Kidney epithelial cell (primary cell): ENCODE measurements around the gene ALOX12. TPM values are rescaled to one million over a fixed set of nuclear protein-coding genes. Genes with fewer than 3 reads are reported as not detected.
"Not testable (repeated sequence)": the region's sequence is repeated elsewhere in the genome, so short reads cannot be mapped to it uniquely, and the experiment has no call there.

Experiments
- DNase-seq: peaks from one replicate; pipeline ENCODE4 v3.0.0-alpha.2; 2010; ENCODE audit warnings: low read depth
- H3K27me3 ChIP-seq: 2 replicates; pipeline ENCODE4 v1.6.0; 2011; ENCODE audit warnings: low read length; ENCODE audit not compliant: control insufficient read depth, insufficient read depth
- H3K36me3 ChIP-seq: 2 replicates; pipeline ENCODE4 v1.5.1; 2011; ENCODE audit warnings: low read length; ENCODE audit not compliant: control insufficient read depth, insufficient read depth
- H3K4me3 ChIP-seq: 2 replicates; pipeline ENCODE4 v1.5.1; 2011; ENCODE audit warnings: low read depth, mild to moderate bottlenecking, control low read depth, low read length
- total RNA-seq: library from RNA; depleted of rRNA; stranded (reverse); fragments of >200 nt; gene quantifications from 2 replicates; pipeline ENCODE4 v1.2.3, GENCODE V29; 2015
- TF ChIP-seq, protein P1 (sequence below): IDR thresholded peaks from 2 replicates; pipeline ENCODE4 v1.5.1; 2011; ENCODE audit warnings: mild to moderate bottlenecking, moderate library complexity, low read length, control low read depth, inconsistent platforms; ENCODE audit not compliant: insufficient read depth, poor library complexity, severe bottlenecking

Gene ALOX12
- total RNA-seq, 1 donor from 2014 or later, result 1.4 TPM

DNA sequence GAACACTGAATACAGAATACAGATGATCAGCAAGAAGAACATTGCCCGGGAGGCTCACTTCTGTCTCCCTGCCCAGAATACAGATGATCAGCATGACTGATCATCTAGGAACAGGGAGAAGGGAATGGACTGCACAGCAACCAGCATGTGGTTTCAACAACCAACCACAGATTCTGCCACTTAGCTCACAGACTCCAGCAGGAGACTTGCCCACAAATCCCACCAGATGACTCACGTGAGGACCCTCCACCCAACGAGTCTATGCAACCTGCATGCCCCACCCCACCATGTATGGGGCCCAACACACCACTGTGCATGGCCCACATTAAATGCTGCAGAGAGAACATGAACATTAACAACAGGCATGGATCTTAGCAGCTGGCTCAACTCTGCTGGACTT is 36.1 kb upstream of the ALOX12 start:
- Histone ChIP-seq H3K4me3 (no peak overlapping the region), H3K27me3 (no peaks in the 10 kb centered on the region), H3K36me3 (no peaks in the 10 kb centered on the region)
- TF ChIP-seq, protein P1, sequence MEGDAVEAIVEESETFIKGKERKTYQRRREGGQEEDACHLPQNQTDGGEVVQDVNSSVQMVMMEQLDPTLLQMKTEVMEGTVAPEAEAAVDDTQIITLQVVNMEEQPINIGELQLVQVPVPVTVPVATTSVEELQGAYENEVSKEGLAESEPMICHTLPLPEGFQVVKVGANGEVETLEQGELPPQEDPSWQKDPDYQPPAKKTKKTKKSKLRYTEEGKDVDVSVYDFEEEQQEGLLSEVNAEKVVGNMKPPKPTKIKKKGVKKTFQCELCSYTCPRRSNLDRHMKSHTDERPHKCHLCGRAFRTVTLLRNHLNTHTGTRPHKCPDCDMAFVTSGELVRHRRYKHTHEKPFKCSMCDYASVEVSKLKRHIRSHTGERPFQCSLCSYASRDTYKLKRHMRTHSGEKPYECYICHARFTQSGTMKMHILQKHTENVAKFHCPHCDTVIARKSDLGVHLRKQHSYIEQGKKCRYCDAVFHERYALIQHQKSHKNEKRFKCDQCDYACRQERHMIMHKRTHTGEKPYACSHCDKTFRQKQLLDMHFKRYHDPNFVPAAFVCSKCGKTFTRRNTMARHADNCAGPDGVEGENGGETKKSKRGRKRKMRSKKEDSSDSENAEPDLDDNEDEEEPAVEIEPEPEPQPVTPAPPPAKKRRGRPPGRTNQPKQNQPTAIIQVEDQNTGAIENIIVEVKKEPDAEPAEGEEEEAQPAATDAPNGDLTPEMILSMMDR, result no peak
- no peak for DNase-seq

DNA sequence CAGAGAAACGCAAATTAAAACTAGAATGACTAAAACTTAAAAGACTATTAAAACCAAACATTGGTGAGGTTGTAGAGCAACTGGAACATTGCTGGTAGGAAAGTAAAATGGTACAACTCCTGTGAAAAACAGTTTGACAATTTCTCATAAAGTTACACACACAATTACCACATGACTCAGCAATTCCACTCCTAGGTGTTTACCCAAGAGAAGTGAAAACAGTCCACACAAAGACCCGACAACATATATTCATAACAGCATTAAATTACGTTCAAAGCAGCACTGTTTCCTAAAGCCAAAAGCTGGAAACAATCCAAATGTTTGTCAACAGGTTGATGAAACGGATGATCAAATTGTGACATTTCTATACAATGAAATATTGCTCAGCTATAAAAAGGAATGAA is 26.5 kb upstream of the ALOX12 start:
- Histone ChIP-seq H3K27me3 (no peaks in the 10 kb centered on the region), H3K36me3 (no peaks in the 10 kb centered on the region), H3K4me3 (no peak overlapping the region)
- TF ChIP-seq, protein P1, result no peak
- DNase-seq, result no peak

DNA sequence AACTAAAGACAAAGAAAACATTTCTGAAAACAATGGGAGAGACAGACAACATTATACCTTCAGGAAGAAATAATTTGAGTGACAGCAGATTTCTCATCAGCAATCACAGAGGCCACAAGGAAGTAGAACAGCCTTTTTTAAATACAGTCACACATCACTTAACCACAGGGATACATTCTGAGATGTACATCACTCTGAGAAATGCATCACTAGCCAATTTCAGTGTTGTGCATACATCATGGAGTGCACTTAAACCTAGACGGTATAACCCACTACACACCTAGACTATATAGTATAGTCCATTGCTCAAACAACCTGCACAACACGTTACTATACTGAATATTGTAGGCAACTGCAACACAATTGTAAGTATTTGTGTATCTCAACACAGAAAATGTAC is 24.9 kb upstream of the ALOX12 start:
- Histone ChIP-seq H3K36me3 (no peaks in the 10 kb centered on the region), H3K4me3 (no peak overlapping the region), H3K27me3 (no peaks in the 10 kb centered on the region)
- TF ChIP-seq, protein P1, result no peak
- no peak for DNase-seq

DNA sequence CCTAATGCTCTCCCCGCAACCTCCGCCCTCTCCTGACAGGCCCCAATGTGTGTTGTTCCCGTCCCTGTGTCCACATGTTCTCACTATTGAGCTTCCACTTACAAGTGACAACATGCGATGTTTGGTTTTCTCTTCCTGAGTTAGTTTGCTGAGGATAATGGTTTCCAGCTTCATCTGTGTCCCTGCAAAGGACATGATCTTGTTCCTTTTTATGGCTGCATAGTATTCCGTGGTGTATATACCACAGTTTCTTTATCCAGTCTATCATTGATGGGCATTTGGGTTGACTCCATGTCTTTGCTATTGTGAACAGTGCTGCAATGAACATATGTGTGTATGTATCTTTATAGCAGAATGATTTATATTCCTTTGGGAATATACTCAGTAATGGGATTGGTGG is 16.4 kb upstream of the ALOX12 start:
- not testable (repeated sequence) for DNase-seq, H3K4me3 ChIP-seq, H3K27me3 ChIP-seq, H3K36me3 ChIP-seq

DNA sequence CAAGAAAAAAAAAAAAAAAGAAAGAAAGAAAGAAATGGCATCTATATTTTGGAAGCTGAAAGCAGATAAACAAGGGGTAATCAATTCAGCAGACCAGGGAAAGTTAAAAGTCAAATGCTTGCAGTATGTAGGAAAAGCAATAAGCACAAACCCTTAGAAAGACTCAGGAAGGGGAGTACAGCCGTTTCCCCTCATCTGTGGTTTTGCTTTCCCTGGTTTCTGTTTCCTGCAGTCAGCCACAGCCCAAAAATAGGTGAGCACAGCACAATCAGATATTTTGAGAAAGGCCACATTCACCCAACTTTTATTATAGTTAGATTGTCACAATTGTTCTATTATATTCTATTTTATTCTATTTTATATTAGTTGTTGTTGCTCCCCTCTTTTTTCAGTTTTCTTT is 14.4 kb upstream of the ALOX12 start:
- no peak for DNase-seq
- Histone ChIP-seq H3K36me3 (no peaks in the 10 kb centered on the region), H3K4me3 (no peak overlapping the region), H3K27me3 (no peaks in the 10 kb centered on the region)
- TF ChIP-seq, protein P1, result no peak

DNA sequence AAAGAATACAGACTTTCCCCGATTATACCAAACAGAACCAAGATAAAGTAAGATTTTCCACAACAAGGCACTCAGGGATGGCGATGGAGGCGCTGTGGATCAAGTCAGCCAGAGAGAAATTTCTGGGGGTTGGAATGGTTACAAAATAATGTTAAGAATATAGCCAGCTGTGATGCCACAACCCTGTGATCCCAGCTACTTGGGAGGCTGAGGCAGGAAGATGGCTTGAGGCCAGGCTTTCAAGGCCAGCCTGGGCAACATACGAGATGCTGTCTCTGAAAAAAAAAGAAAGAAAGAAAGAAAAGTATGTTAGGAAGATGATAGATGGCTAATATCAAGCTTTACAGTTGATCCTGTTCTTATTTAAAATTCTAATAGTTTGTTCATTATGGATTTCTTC is 10.6 kb upstream of the ALOX12 start:
- H3K27me3 ChIP-seq, result no peaks in the 10 kb centered on the region
- no peaks in the 10 kb centered on the region for H3K36me3 ChIP-seq
- H3K4me3 ChIP-seq, result no peak overlapping the region
- DNase-seq, result no peak
- TF ChIP-seq, protein P1, result no peak
